ENCODE results near the gene APBB2.

Gene APBB2

GRCh38 chr4:41215969-41216293 lies 1.6 kb upstream of the APBB2 start:
- no peak for DNase-seq (ENCODE audit: low read depth)

DNA sequence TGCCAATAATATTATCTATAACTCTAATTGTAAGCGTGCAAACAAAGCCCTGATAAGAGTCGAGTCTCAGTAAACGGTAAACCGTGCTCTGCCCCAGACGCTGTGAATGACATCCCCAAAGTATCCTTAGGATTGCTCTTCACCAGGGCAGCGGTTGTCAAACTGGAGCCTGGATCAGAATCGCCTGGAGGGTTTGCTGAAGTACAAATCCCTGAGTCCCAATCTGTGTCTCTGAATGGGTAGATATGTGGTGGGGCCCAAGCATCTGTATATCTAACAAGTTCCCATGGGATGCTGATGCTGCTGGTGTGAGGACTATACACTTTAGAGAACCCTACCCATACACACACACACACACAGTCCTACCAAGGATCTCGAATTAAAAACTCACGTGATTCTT lies 813 bp upstream of the APBB2 start:
- no peak for DNase-seq (ENCODE audit: low read depth)

- no peak for DNase-seq (ENCODE audit: low read depth)
Measured at GRCh38 chr4:41214825-41215146, 444 bp upstream of the APBB2 start.

DNA sequence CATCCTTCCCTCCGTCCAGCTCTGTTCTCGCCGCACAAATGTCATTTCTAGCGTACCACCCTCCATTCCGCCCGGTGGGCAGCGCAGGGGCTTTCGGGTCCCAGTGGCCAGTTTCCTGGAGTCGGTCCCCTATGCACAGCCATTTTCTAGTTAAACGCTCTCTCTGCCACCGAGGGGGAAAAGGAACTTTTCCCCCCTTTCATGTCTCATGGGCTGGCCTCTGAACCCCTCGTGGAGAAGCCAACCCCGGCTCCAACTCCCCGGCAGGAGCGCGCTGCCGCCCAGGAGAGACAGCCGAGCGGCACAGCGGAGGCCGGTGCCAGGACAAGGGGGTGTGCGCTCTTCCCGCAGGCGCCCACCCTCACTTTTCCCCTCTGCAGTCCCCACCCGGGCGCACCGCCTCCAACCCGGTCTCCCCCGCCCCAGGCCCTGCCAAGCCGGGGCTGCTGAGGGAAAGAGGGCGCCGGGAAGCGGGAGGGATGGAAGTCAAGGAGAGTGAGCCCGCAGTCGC lies 662 bp downstream of the APBB2 start:
- DNase-seq (ENCODE audit: low read depth) = no peak

DNA sequence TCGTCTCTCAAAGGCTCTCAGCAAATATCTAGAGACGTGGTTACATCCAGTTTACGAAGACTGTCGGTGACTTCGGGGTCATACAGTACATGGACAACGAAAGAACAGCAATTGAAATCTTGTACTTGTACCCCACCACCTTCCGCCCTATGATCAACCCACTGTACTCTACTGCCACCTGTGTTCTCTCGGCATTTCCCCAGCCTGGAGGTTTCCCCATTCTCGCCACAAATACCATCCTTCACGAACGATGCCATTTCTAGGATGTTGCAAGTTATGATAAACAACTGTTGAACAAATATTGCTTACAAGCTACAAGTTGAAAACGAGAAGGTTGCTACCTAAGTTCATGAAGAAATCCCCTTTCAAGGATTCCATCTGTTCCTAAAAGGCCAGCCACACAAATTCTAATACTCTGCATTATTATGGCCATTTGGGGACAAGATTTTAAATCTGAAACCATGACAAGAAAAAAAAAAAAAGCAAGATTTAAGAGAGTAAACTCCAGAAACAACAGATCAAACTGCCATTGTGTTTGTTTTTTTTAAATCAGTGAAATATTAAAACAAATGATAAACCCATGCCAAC lies 1.6 kb downstream of the APBB2 start:
- no peak for DNase-seq (ENCODE audit: low read depth)

DNA sequence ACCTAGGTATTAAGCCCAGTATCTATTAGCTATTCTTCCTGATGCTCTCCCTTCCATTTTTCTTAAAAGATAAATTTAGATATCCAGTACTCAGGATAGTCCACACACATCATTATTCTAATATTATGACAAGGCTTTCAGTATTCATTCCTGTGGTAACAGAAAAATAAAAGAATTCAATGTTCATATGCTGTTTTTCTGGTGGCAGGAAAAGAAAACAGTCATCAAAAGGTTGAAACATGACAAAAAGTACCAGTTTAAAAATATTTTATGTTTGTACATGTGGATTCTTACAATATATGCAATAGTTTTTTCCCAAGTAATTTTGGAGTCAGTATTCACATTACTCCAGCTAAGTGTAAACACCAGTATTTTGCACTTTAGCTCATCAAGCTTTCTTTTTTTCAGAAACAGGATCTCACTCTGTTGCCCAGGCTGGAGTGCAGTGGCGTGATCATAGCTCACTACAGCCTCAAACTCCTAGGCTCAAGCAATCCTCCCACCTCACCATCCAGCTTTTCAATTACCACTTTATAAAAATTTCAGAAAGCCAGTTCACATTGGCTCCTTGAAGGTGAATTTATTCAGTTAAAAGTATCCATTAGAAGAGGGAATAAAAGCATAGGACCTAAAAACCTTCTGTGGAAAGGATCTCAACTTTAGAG lies 2.3 kb downstream of the APBB2 start:
- no peak for DNase-seq (ENCODE audit: low read depth)

- no peak for DNase-seq (ENCODE audit: low read depth)
Measured at GRCh38 chr4:41209901-41210300, 4.4 kb downstream of the APBB2 start.

GRCh38 chr4:41209187-41209586 lies 5.2 kb downstream of the APBB2 start:
- DNase-seq (ENCODE audit: low read depth) = no peak

DNA sequence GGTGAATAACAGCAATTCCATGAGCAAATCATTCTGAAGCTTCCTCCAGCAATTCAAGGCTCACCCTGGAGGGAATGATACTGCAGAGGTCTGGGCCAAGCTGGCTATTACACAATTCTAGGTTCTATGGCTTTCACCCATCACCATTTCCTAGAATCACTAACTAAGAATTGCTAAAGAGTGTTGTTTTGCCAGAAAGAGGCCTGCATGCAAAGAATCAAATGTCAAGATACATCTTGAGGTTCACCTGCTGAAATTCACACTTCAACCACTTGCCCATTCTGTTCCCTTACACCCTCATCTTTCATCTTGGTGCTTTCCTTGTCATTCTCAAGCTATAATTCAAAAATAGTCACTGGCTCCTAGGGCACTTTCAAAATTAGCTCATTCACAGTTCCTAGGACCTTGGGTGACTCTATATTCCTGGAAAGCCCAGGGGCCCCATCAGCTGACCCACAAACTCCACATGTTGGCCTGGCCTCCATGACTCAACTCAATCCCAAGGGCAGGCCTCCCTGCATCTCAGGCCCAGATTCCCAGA lies 7.0 kb downstream of the APBB2 start:
- no peak for DNase-seq (ENCODE audit: low read depth)

- DNase-seq (ENCODE audit: low read depth) = no peak
Measured at GRCh38 chr4:41205854-41206460, 8.4 kb downstream of the APBB2 start.

- DNase-seq (ENCODE audit: low read depth) = no peak
Measured at GRCh38 chr4:41205130-41205529, 9.2 kb downstream of the APBB2 start.

GRCh38 chr4:41204400-41204978 lies 9.9 kb downstream of the APBB2 start:
- no peak for DNase-seq (ENCODE audit: low read depth)

DNA sequence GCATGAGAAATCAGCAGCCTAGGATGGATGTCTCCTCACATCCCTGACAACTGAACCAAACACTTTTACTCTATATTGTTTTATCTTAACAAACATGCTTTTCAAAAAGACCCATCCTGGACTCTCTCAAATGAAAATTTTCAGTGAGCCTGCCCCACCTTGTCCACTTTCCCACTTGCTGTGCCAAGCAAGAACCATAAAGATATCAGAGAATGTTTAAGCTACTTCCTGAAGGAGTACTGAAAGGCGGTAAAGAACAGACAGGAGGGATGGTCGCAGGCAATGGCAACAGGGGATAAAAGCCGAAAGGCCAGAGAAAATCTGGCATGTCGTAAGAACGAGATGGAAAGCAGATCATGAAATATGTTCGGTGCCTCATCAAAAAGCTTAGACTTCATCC lies 10.5 kb downstream of the APBB2 start:
- DNase-seq (ENCODE audit: low read depth) = no peak

DNA sequence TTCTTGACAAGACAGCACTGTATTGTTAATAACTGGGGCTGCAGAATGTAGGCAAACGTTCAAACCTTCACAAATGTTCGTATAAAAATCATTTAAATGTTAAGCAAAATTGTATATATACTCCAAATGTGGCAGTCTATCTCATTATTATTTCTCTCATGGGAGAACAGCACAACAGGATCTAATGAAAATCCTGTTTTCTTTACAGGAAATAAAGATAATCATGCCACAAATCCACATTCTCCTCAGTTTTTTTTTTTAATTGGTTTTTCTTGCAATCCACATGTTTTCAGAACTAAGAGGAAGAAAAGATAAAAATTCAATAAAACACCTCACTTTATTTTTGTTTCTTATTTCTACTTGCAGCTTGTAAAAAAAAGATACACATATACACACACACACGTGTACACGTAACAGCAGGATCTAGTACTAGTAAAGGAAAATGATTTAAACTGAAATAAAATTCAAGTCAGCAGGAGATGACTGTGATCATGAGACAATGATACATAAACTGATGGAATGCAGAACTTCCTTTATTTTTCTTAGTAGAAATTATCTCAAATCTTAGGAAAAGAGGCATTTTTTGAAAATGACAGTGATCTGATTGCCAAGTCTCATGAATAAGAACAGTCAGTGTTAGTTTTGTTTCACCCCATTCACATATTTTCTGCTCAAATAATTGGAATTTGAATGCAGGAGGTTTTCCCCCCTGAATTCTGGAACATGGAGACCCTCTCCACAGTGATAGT lies 11.3 kb downstream of the APBB2 start:
- DNase-seq (ENCODE audit: low read depth) = no peak

DNA sequence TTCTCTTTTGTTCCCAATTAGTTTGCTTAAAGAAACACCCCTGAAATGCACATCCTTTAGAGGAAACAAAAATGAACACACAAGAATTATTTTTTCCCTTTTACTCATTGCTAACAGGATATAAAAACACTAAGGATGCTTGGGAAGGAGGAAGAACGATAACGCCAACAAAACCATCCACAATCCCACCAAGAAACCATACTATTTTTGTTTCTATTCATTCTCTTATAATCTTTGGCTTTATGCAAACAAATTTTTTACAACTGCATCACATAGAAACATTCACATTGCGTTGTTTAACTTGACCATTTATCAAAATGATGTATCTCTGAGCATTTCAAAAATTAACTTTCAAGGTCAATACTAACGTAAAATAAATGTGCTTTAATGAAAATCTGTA lies 12.0 kb downstream of the APBB2 start:
- DNase-seq (ENCODE audit: low read depth) = no peak

DNA sequence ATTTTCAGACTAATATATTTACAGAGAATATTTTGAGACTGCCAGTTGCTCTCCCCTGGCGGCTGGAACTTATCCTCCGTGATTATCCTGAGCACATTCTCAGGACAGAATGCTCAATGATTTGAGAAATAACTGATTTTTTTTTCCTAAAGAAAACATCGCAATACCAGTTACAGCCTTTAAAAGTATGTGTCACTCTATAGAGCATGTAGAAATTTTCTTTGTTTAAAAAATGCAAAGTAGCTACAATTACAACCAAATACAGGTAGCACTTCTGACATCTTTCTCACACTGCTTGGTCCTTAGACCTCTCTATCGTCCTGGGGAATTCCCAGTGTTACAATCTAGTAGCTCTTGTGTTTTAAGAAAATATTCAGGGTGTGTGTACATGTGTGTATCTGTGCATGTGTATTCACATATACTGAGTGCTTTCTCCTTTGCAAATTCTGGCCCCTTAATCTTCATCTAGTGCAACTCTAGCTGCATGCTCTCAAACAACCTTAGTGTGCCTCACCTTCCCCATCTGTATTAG lies 13.8 kb downstream of the APBB2 start:
- DNase-seq (ENCODE audit: low read depth) = no peak

DNA sequence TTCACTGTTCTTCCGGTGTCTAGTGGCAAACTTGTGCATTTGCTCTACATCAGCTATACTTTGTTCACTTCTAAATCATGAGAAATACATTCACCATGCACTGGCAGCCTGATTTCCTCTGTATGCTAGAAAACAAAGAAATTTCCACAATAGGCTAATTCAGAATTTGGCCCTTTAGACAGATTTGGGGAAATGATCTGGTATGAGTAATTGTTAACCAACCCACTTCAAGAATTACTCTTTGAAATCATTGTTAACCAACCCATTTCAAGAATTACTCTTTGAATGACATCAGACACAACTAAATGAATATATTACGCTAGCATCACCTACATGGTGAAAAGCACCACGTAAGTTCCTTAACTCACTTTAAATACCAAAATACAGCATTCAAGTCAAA lies 14.6 kb downstream of the APBB2 start:
- DNase-seq (ENCODE audit: low read depth) = no peak

GRCh38 chr4:41197996-41198395 lies 16.3 kb downstream of the APBB2 start:
- DNase-seq (ENCODE audit: low read depth) = no peak

DNA sequence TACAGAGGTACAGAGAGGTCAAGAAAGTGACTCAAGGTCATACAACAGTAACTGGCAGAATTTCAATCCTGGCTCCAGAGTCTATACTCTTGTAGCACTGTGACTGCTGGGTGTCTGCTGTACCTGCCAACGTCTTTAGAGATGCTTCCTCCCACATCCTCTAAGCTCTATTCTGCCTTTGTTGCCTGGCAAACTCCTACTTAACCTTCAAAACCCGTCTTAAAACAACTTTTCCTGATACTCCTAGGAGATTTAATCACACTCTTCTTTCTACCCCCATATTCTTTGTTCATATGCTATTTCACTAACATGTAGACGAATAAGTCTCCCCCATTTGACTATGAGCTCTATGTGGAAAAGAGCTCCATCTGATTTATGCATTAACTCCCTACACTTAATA lies 16.8 kb downstream of the APBB2 start:
- DNase-seq (ENCODE audit: low read depth) = no peak

DNA sequence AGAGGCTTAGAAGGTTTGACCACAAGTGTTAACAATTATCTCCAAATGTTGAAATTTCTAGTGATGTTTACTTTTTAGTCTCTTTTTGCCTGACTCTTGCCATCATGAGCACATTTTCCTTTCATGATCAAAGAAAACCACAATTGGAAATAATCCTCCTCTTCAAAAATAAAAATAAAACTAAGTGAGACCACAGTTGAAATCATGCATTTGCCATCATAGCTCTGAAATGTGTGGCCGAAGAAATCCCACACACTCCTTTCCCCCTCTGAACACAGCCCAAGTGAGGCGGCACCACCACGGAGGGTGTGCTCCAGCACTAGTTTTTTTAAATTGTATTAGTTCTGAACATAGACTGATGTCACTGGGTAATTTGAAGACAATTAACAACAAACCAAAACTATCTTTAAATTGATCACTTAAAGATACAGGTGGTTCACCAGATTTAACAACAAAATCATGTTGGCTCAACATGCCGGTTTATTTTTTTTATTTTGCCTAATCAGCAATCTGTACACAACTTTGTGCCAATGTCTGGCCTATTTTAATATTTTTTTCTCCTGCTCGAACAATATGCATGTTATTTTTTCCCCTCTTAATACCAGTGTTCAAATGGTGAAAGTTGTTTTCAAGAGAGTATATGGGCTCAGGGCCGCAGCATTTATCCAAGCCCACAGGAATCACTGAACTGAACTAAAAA lies 17.6 kb downstream of the APBB2 start:
- no peak for DNase-seq (ENCODE audit: low read depth)

GRCh38 chr4:41192136-41192535 lies 22.2 kb downstream of the APBB2 start:
- no peak for DNase-seq (ENCODE audit: low read depth)

DNA sequence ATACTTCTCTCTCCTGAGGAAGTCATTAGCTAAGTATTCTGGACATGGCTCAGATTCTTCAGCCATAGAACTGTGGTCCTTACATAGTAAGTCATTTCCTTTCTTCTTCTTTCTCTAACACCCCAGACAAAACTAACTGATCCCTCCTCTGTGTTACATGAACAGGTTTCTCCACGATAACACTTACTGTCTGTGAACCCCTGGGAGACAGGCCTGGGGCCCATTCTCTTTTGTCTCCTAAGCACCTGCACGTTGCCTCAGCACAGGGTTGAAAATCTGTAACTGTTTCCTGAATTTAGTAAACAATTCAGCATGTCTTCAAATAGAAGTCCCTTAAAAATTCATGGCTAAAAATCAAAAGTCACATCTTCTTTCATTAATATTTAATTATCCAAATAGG lies 24.7 kb downstream of the APBB2 start:
- no peak for DNase-seq (ENCODE audit: low read depth)
